HepG2 (cell line): ENCODE measurements around the gene ARHGAP45. TPM values are rescaled to one million over a fixed set of nuclear protein-coding genes. Genes with fewer than 3 reads are reported as not detected.

Experiments used
- CENPX ChIP-seq: sonication (generic); formaldehyde crosslinking; IDR thresholded peaks from 2 replicates; pipeline ENCODE4 v1.9.0; 2021; ENCODE audit warnings: mild to moderate bottlenecking, missing genetic modification reagents, moderate library complexity
- EP300 ChIP-seq, 3 experiments: sonication (generic) in 1 of 3; formaldehyde crosslinking in 1 of 3; IDR thresholded peaks; 2 replicates each; pipeline versions ENCODE4 v1.5.1 to v1.6.1; 2011 to 2020; ENCODE audit warnings: low read depth in 2 of 3, low read length in 2 of 3, borderline replicate concordance in 1 of 3, improper control_type of control experiment in 1 of 3, mild to moderate bottlenecking in 1 of 3, missing genetic modification reagents in 1 of 3, moderate library complexity in 1 of 3
- HMG20B ChIP-seq: conservative IDR thresholded peaks from 2 replicates; pipeline ENCODE4 v1.6.1; 2016; ENCODE audit warnings: missing genetic modification reagents, missing compliant biosample characterization
- NR2F2 ChIP-seq: IDR thresholded peaks from 2 replicates; pipeline ENCODE4 v1.6.1; 2012; ENCODE audit warnings: low read depth, inconsistent platforms, borderline replicate concordance
- RCOR2 ChIP-seq: IDR thresholded peaks from 2 replicates; pipeline ENCODE4 v1.6.1; 2016; ENCODE audit warnings: missing biosample characterization, missing genetic modification reagents
- SMARCC2 ChIP-seq: fragments of 450-650 bp; IDR thresholded peaks from 2 replicates; pipeline ENCODE4 v1.6.1; 2017; ENCODE audit warnings: antibody characterized with exemption, mild to moderate bottlenecking
- SNRNP70 ChIP-seq: fragments of 200-400 bp; formaldehyde crosslinking; IDR thresholded peaks from 2 replicates; pipeline ENCODE4 v1.6.1; 2017; ENCODE audit warnings: mild to moderate bottlenecking, low read depth, low read length, moderate library complexity
- SP2 ChIP-seq: sonication (generic); formaldehyde crosslinking; IDR thresholded peaks from 2 replicates; pipeline ENCODE4 v1.5.1; 2020; ENCODE audit warnings: mild to moderate bottlenecking, missing genetic modification reagents
- SSRP1 ChIP-seq: IDR thresholded peaks from 2 replicates; pipeline ENCODE4 v1.6.1; 2016; ENCODE audit warnings: control low read depth
- ZBTB7A ChIP-seq: sonication (generic); formaldehyde crosslinking; IDR thresholded peaks from 2 replicates; pipeline ENCODE4 v1.8.0; 2022; ENCODE audit warnings: mild to moderate bottlenecking, missing genetic modification reagents
- ZNF333 ChIP-seq: sonication (generic); formaldehyde crosslinking; IDR thresholded peaks from 2 replicates; pipeline ENCODE4 v1.4.0; 2020; ENCODE audit warnings: mild to moderate bottlenecking, missing genetic modification reagents, borderline replicate concordance
- ZNF432 ChIP-seq: sonication (generic); formaldehyde crosslinking; IDR thresholded peaks from 2 replicates; pipeline ENCODE4 v1.5.0; 2020; ENCODE audit warnings: missing genetic modification reagents, mild to moderate bottlenecking, borderline replicate concordance
- ZNF547 ChIP-seq: sonication (generic); formaldehyde crosslinking; IDR thresholded peaks from 2 replicates; pipeline ENCODE4 v1.5.1; 2020; ENCODE audit warnings: mild to moderate bottlenecking, missing genetic modification reagents
- ZNF816 ChIP-seq: sonication (generic); formaldehyde crosslinking; IDR thresholded peaks from 2 replicates; pipeline ENCODE4 v1.8.0; 2022; ENCODE audit warnings: missing genetic modification reagents, mild to moderate bottlenecking, borderline replicate concordance
- polyA plus RNA-seq, 8 experiments: library from polyadenylated mRNA; depleted of rRNA in 3 of 8; stranded (reverse) in 7 of 8; unstranded in 1 of 8; fragments of >200 nt; fragmentation: Illumina TruSeq in 4 of 8; extraction: Trizol in 4 of 8; gene quantifications; 2 replicates each; pipeline versions ENCODE4 v1.2.1 to v1.2.3, GENCODE V29; 2011 to 2016; ENCODE audit warnings: low read depth in 4 of 8, missing spikeins in 1 of 8, mixed read lengths in 1 of 8; ENCODE audit not compliant: insufficient read depth in 1 of 8
- total RNA-seq, 5 experiments: library from RNA; depleted of rRNA; stranded (reverse); fragments of >200 nt; fragmentation: Illumina TruSeq; extraction: Trizol; gene quantifications; 2 replicates each; pipeline ENCODE4 v1.2.3, GENCODE V29; 2016; ENCODE audit warnings: low read depth in 1 of 5
- TF ChIP-seq, protein P1 (sequence below): sonication (generic); formaldehyde crosslinking; IDR thresholded peaks from 2 replicates; pipeline ENCODE4 v1.4.0; 2020; ENCODE audit warnings: missing genetic modification reagents
- TF ChIP-seq, protein P2 (sequence below): sonication (generic); formaldehyde crosslinking; conservative IDR thresholded peaks from 2 replicates; pipeline ENCODE4 v1.4.0; 2020; ENCODE audit warnings: mild to moderate bottlenecking, missing genetic modification reagents, moderate library complexity
- TF ChIP-seq, protein P3 (sequence below): sonication (generic); formaldehyde crosslinking; IDR thresholded peaks from 2 replicates; pipeline ENCODE4 v1.4.0; 2020; ENCODE audit warnings: missing genetic modification reagents
- TF ChIP-seq, protein P4 (sequence below): sonication (generic); formaldehyde crosslinking; IDR thresholded peaks from 2 replicates; pipeline ENCODE4 v1.4.0; 2020; ENCODE audit warnings: mild to moderate bottlenecking, missing genetic modification reagents
- TF ChIP-seq, protein P5 (sequence below): sonication (generic); formaldehyde crosslinking; IDR thresholded peaks from 2 replicates; pipeline ENCODE4 v1.4.0; 2020; ENCODE audit warnings: missing genetic modification reagents

Gene ARHGAP45
- total and polyA plus RNA-seq, 2 of the 13 experiments (the other 11 are each of a cell fraction or from before 2014, with no cell fraction given) = 0.84 to 32.0 TPM

DNA sequence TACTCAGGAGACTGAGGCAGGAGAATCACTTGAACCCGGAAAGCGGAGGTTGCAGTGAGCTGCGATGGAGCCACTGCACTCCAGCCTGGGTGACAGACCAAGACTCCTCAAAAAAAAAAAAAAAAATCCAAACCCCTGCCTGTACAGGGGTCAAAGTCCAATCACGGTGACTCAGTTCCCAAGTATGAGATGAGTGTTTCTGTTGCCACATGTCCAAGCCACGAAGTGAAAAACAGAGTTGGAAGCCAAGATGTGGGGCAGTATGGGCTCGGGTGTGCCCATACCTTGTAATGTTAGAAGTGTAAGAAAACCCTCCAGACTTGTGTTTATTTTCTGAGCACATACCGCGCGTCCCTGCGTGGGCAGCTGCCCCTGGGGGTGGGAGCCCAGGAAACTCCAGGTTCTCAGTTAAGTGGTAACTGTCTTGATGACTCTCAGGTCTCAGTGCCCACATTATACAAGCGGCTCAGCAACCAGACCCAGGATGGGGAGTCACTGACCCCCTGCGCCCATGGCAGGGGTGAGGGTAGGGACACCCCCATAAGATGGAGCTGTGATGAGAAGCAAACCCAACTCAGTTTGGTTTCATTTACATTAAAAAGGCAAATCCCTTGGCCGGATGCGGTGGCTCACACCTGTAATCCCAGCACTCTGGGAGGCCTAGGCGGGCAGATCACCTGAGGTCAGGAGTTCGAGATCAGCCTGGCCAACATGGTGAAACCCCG lies 35.6 kb downstream of the ARHGAP45 start (continued):
- TF ChIP-seq SMARCC2 = no peak
- TF ChIP-seq ZBTB7A = no peak
- TF ChIP-seq, protein P1, sequence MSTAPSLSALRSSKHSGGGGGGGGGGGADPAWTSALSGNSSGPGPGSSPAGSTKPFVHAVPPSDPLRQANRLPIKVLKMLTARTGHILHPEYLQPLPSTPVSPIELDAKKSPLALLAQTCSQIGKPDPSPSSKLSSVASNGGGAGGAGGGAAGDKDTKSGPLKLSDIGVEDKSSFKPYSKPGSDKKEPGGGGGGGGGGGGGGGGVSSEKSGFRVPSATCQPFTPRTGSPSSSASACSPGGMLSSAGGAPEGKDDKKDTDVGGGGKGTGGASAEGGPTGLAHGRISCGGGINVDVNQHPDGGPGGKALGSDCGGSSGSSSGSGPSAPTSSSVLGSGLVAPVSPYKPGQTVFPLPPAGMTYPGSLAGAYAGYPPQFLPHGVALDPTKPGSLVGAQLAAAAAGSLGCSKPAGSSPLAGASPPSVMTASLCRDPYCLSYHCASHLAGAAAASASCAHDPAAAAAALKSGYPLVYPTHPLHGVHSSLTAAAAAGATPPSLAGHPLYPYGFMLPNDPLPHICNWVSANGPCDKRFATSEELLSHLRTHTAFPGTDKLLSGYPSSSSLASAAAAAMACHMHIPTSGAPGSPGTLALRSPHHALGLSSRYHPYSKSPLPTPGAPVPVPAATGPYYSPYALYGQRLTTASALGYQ = no peak
- TF ChIP-seq CENPX (CRISPR knock-in tag) = no peak
- 0 out of 2 replicates have a peak, but pooled peaks have one; percentile 24 for TF ChIP-seq NR2F2
- no peak for TF ChIP-seq ZNF333 (CRISPR knock-in tag)
- no peak for TF ChIP-seq SP2 (CRISPR knock-in tag)
- TF ChIP-seq, protein P2, sequence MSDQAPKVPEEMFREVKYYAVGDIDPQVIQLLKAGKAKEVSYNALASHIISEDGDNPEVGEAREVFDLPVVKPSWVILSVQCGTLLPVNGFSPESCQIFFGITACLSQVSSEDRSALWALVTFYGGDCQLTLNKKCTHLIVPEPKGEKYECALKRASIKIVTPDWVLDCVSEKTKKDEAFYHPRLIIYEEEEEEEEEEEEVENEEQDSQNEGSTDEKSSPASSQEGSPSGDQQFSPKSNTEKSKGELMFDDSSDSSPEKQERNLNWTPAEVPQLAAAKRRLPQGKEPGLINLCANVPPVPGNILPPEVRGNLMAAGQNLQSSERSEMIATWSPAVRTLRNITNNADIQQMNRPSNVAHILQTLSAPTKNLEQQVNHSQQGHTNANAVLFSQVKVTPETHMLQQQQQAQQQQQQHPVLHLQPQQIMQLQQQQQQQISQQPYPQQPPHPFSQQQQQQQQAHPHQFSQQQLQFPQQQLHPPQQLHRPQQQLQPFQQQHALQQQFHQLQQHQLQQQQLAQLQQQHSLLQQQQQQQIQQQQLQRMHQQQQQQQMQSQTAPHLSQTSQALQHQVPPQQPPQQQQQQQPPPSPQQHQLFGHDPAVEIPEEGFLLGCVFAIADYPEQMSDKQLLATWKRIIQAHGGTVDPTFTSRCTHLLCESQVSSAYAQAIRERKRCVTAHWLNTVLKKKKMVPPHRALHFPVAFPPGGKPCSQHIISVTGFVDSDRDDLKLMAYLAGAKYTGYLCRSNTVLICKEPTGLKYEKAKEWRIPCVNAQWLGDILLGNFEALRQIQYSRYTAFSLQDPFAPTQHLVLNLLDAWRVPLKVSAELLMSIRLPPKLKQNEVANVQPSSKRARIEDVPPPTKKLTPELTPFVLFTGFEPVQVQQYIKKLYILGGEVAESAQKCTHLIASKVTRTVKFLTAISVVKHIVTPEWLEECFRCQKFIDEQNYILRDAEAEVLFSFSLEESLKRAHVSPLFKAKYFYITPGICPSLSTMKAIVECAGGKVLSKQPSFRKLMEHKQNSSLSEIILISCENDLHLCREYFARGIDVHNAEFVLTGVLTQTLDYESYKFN (CRISPR knock-in tag) = 0 out of 2 replicates have a peak, but pooled peaks have one; percentile 19
- TF ChIP-seq HMG20B (CRISPR knock-in tag) = no peak
- TF ChIP-seq SNRNP70 = no peak
- TF ChIP-seq, protein P3, sequence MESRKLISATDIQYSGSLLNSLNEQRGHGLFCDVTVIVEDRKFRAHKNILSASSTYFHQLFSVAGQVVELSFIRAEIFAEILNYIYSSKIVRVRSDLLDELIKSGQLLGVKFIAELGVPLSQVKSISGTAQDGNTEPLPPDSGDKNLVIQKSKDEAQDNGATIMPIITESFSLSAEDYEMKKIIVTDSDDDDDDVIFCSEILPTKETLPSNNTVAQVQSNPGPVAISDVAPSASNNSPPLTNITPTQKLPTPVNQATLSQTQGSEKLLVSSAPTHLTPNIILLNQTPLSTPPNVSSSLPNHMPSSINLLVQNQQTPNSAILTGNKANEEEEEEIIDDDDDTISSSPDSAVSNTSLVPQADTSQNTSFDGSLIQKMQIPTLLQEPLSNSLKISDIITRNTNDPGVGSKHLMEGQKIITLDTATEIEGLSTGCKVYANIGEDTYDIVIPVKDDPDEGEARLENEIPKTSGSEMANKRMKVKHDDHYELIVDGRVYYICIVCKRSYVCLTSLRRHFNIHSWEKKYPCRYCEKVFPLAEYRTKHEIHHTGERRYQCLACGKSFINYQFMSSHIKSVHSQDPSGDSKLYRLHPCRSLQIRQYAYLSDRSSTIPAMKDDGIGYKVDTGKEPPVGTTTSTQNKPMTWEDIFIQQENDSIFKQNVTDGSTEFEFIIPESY (CRISPR knock-in tag) = 0 out of 2 replicates have a peak, but pooled peaks have one; percentile 8
- no peak for TF ChIP-seq ZNF816
- TF ChIP-seq, protein P4, sequence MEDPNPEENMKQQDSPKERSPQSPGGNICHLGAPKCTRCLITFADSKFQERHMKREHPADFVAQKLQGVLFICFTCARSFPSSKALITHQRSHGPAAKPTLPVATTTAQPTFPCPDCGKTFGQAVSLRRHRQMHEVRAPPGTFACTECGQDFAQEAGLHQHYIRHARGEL (CRISPR knock-in tag) = no peak
- peak in 1 of 2 experiments; percentile 67; a peak in 2 of 4 replicates for TF ChIP-seq EP300 (IDR thresholded peaks at IDR 0.05; ENCODE audit: low read depth in 2 of 2, low read length in 2 of 2)
- TF ChIP-seq EP300 (CRISPR knock-in tag; IDR thresholded peaks at IDR 0.05; ENCODE audit: borderline replicate concordance) = no peak
- no peak for TF ChIP-seq RCOR2 (CRISPR knock-in tag)
- TF ChIP-seq SSRP1 = no peak
- no peak for TF ChIP-seq ZNF432 (CRISPR knock-in tag)
- TF ChIP-seq ZNF547 (CRISPR knock-in tag) = no peak
- TF ChIP-seq, protein P5, sequence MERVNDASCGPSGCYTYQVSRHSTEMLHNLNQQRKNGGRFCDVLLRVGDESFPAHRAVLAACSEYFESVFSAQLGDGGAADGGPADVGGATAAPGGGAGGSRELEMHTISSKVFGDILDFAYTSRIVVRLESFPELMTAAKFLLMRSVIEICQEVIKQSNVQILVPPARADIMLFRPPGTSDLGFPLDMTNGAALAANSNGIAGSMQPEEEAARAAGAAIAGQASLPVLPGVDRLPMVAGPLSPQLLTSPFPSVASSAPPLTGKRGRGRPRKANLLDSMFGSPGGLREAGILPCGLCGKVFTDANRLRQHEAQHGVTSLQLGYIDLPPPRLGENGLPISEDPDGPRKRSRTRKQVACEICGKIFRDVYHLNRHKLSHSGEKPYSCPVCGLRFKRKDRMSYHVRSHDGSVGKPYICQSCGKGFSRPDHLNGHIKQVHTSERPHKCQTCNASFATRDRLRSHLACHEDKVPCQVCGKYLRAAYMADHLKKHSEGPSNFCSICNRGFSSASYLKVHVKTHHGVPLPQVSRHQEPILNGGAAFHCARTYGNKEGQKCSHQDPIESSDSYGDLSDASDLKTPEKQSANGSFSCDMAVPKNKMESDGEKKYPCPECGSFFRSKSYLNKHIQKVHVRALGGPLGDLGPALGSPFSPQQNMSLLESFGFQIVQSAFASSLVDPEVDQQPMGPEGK (CRISPR knock-in tag) = no peak
